T1000 (cell line): ENCODE measurements around the gene NNT.
"Not testable (repeated sequence)": the region's sequence is repeated elsewhere in the genome, so short reads cannot be mapped to it uniquely, and the experiment has no call there.

Experiments
- DNase-seq: peaks from one replicate; lab custom pipeline; 2025; ENCODE audit warnings: mixed read lengths; lab: John Stamatoyannopoulos, UW

The NNT gene

DNA sequence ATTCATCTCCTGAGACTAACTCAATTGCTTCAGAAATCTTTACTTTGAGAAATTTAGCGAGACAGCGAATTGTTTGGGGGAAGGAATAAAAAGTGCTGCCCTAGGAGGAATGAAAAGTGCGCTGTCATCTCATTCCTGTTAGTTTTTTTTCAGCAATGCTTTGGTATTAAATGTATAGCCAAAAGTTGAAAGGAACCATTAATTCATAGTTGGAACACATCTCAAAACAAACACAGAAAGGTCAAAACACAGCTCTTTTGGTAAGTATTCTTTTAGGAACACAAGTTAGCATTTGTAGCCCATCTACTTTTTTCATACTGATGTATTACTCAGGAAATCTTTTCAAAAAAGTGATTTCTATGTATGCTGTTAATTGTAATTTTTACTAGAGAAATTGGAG, 109.1 kb downstream of the NNT start:
- no peak for DNase-seq

- not testable (repeated sequence) for DNase-seq
Measured at GRCh38 chr5:43719783-43720182, 116.8 kb downstream of the NNT start.

DNA sequence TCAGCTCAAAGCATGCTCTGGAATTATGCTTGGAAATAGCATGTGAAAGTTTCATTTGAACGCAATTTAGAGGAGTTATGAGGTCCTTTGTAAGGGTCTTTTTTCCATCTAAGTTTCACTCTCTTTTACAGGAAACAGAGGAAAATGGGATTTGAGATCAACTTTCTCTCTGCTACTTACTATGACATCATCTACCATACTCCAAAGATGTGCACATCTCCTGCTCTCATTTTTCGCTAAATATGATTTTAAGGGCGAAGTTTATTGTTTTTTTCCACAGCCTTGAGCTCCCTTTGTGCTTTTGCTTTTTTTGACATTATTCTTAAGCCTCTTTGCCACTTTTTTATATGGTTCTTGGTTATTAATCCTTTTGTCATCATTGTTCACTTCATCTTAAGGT, 125.6 kb downstream of the NNT start:
- no peak for DNase-seq

GRCh38 chr5:43729846-43730478, 127.0 kb downstream of the NNT start:
- no peak for DNase-seq

DNA sequence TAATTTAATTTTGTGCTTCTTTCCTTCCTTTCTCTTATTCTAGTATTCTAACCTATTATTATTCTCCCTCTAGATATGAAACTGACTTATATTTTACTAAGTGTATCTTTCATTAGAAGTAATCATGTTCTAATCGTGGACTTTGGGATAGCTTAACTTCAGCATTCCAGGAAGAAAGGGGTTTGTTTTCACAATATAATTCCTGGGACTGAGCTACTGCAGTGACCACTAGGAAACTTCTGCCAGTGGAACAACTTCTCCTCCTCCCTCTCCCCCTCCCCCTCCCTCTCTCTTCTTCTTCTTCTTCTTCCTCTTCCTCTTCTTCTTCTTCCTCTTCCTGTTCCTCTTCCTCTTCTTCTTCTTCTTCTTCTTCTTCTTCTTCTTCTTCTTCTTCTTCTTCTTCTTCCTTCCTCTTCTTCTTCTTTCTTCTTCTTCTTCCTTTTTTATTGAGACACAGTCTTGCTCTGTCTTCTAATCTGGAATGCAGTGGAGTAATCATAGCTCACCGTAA, 127.9 kb downstream of the NNT start:
- DNase-seq, result no peak

GRCh38 chr5:43731573-43731972, 128.6 kb downstream of the NNT start:
- DNase-seq, result no peak

DNA sequence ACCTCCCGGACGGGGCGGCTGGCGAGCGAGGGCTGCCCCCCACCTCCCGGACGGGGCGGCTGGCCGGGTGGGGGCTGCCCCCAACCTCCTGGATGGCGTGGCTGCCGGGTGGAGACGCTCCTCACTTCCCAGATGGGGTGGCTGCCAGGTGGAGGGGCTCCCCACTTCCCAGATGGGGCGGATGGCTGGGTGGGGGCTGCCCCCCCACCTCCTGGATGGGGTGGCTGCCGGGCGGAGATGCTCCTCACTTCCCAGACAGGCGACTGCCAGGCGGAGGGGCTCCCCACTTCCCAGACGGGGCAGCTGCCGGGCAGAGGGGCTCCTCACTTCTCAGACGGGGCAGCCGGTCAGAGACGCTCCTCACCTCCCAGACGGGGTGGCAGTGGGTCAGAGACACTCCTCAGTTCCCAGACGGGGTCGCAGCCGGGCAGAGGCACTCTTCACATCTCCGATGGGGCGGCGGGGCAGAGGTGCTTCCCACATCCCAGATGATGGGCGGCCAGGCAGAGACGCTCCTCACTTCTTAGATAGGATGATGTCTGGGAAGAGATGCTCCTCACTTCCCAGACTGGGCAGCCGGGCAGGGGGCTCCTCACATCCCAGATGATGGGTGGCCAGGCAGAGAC, 143.1 kb downstream of the NNT start:
- not testable (repeated sequence) for DNase-seq

DNA sequence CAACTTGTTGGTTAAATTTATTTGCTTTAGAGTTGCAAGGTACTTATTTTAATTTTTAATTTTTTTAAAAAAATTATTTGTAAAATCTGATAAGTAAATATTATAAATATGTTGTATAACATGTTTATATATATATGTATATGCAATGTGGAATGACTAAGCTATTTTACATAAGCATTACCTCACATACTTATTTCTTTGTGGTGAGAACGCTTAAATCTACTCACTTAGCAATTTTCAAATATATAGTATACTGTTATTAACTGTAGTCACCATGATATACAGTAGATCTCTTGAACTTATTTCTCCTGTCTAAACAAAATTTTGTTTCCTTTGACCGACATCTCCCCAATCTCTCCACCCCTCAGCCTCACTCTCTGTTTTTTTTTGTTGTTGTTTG, 147.8 kb downstream of the NNT start:
- DNase-seq, result no peak

DNA sequence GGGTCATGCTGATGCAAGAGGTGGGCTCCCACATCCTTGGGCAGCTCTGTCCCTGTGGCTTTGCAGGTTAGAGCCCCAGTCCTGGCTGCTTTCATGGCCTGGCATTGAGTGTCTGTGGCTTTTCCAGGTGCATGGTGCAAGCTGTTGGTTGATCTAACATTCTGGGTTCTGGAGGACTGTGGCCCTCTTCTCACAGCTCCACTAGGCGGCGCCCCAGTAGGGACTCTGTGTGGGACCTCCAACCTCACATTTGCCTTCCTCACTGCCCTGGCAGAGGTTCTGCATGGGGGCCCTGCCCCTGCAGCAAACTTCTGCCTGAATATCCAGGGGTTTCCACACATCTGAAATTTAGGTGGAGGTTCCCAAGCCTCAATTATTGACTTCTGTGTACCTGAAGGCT, 150.1 kb downstream of the NNT start:
- no peak for DNase-seq
